AG08396 (cell line): ENCODE results near the gene HHIP.

Experiments
- DNase-seq: peaks from one replicate; pipeline ENCODE4 v3.0.0; 2012; ENCODE audit warnings: low spot score, mixed read lengths

Gene HHIP

DNA sequence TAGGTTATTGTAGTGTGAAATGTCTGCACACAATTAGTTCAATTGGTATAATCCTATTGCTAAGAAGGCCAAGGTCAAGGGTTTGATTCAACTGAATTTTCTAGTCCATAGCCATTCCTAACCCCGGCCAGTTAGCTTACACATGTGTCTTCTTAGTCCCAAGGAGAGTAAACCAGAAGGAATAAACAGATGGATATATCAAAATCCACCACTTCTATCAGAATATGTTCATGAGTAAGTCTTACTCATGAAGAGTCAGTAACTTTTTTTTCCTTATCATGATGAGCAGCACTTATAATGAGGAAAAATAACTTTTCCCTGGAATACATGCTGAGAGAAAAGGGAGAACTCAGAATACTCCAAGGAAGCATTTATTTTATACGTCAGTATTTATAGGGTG, 9.5 kb downstream of the HHIP start:
- DNase-seq = no peak

DNA sequence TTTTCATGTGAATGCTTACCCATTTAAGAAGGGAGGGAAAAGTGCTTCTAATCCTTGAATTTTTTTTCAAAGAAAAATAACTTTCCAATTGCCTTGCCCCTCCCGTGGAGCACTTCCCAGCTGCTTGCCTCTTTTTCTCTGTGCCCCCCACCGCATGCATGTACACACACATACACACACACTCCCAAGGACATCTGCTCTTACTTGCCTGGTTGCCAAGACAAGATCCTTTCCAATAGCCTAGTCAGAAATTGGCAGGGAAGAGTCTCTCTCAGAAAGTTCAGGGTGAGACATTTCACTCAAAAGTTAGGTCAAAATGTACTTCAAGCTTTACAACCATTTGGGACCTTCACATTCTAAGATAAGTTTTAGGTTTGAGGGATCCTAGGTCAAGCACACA, 10.9 kb downstream of the HHIP start:
- no peak for DNase-seq

DNA sequence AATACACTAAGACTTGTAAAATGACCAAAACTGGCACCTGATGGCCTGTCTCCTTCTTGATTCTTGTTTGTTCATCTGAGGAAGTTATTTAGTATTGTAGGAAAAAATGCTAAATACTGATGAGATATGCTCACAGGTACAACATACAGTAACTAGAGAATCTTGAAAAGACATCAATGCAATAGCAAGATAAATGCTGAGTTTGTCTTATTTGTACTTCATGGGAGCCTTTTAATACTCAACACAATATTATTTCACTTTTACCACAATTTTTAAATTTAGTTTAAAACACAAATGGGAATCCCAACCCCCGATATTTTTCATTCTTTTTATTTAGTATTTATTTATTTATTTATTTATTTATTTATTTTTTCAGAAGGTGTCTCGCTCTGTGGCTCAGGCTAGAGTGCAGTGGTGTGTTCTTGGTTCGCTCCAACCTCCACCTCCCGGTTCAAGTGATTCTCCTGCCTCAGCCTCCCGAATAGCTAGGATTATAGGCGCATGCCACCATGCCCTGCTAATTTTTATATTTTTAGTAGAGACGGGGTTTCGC, 12.1 kb downstream of the HHIP start:
- DNase-seq = no peak

DNA sequence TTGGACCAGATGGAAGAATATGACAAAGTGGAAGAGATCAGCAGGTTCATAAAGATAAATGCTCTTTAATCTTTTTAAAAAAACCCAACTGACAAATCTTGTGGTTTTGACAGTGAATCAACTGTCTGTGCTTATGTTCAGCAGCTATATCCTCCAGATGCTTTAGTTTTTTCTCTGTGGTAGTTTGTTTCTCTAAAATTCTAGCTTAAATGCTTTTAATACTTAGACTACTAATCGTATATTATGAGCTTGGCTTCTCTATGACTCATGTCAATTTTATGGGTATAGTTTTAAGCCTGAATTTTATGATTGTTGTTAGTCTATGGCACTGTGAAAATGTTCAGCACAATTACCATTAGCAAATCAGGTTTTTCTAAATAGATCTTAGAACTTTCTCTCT, 12.9 kb downstream of the HHIP start:
- DNase-seq = no peak

DNA sequence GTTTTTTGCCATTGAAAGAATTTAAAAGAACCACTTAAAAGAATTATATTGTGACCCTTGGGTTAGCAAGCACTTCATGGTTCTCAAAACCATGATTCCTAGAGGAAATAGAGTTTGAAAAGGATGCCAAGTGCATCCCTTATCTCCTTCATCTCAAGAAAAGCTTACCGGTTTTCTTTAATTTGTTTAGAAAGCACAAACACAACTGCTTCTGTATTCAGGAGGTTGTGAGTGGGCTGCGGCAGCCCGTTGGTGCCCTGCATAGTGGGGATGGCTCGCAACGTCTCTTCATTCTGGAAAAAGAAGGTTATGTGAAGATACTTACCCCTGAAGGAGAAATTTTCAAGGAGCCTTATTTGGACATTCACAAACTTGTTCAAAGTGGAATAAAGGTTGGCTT, 13.5 kb downstream of the HHIP start:
- DNase-seq = no peak

DNA sequence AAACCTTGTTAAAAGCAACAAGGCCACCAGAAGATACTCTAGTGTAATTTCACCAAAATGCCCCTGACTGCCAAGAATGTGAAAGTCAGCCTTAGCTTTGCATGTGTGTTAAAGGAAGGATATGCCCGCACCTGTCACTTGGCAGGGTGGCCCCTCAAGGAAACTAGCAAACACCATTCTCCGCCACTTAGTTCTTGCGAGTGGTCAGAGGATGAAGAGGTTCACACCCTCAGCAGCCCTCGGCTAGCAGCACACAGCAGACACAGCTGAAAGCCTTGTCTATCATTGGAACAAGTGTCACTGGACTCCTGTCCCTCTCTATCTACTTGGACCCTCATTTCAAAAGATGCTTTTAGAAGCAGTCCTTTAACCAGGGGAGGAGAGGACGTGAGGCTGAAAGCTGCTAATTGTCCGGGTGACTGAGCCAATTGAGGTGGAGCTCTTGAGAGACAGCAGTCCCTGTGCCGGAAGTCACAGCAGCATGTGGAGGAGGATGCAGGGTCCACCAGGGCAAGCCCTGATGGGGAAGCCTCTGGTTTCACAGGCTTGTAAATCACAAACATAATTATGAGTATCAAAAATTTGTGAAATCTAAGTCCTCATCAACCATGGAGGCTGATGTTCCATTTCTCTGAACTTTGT, 18.0 kb downstream of the HHIP start:
- no peak for DNase-seq

DNA sequence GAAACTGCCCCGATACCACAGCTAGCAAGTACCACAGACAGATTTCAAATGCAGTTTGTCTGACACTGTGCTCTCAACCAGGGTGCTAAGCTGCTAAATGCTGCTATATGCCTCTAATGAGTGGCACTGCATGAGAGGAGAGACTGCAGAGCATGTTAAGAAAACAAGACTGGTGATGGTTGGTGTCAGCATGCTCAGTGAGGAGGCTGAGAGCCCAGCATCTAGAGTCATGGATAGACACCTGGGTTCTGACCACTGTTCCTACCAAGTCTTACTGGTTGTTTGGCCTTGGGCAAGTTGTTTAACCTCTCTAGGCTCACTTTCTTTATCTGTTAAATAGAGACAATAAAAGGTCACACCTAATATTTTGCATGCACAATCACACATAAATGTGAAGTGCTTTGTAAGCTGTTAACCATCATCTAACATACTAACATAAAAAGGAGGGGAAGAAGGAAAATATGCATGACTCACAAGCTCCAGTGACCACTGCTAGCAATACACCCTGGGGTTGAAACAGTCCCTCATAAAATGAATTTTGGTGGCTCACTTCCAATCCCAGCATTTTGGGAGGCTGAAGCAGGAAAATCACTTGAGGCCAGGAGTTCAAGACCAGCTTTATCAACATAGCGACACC, 20.7 kb downstream of the HHIP start:
- no peak for DNase-seq

DNA sequence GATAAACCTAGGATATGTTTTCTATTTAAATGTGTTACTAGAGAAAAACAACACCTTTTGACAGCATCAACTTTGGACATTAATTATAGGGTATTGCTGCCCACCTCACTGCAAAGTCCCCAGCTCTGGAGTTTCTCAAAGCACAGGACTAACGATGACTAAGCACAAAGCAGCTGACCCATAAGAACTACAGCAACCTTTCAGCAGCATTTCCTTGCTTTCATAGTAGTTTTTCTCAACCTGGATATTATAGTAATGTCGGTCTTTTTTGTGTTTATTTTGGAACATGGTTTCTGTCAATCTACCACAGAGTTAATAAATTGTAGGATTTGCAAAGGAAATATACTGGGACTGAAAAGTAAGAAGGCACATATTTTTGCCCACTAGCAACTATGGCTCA, 21.5 kb downstream of the HHIP start:
- no peak for DNase-seq

DNA sequence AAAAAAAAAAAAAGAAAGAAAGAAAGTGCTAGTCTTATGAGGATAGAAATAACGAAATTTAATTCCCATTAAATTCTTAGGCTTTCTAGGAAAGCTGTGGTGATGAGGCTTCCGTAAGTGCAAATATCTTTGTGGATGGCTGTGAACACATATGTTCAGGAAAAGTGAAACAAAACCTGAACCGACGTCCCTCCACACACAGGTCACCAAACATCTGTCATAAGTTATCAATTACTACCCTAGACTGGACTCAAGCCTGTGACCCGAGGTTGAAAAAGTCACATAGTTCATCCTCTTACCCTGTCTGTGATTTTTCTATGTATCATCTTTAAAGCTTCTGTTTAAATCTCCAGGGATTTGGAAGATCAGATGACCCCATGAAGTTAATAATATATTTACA, 24.8 kb downstream of the HHIP start:
- no peak for DNase-seq

DNA sequence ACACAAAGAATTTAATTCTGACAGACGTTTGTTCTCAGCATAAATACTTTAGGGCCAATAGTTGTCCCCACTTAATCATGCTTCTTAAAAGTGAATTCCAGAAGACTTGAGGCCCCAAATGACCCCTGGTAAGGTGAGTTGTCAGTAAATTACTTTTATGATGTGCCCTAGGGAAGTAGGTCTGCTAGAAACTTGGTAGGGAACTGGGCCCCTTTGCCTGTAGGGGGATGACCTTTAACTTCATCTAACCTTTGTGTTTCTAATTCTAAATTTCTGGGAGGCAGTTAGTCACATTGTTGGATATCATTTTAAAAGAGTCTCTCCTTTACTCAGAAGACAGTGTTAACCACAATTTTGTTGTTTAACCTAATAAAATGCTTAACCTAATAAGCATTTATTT, 28.8 kb downstream of the HHIP start:
- DNase-seq = no peak

DNA sequence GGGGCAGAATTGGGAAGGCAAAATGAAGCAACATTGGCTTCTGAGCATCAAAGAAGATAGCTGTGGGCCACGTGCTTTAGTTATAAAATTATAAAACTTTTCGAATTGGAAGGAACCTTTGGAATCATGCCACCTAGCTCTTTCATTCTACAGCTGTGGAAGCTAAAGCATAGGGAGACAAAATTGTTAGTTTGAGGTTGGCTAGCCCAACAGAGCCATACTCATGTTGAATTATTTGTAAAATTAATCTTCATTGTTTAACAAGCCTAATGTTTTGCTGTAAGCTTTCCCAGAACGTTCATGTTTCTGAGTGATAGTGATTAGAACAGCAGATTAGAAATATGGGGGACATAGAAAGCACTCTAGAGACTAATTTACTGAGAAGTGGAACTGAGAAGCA, 35.9 kb downstream of the HHIP start:
- DNase-seq = no peak

DNA sequence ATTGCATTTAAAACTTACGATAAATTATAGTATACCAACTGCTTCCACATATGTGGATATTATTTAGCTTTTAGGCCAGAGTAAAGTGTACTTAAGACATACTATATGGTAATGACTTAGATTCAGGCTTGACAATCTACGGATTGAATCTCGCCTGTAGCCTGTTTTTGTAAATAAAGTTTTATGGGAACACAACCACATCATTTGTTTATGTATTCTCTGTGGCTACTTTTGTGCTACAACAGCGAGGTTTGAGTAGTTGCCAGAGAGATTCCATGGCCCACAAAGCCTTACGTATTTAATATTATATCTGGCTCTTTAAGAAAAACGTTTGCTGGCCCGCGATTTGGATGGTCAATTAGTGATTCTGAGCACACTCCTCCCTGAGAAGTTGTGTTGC, 37.6 kb downstream of the HHIP start:
- DNase-seq = no peak

DNA sequence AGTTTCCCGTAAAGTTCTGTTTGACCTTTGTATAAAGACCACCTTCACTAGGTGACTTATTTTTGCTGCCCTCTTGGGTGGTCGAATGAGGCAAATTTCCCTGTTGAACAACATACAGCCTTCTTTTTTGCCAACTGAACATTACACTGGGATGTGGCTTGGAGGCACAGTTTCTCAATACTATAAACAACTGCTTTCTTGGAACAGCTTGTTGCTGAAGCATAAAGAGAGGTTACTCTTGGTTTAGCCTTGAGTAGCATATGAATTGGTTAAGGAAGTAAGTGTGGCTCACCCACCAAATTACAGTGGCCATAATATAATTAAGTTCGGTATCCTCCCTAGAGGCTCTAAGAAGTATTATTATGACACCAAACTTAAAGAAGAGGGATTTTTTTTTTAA, 40.0 kb downstream of the HHIP start:
- DNase-seq = no peak

DNA sequence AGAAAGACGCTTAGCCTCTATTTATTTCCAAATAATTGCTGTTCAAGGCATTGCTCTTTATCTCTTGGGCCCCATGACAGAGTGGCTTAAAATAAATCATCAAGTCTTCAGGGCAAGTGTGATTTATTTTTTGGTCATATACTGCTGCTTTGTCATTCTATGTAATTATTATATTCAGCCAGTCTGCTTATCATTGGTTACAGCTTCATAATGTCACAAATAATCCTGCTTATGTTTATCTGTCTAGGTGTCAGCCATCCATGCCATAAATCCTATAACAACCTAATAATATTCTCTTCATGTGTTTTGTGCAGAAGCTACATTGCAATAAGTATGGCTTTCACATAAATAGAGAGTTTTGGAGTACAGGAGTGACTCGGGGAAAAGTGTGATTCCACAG, 41.0 kb downstream of the HHIP start:
- DNase-seq = no peak

DNA sequence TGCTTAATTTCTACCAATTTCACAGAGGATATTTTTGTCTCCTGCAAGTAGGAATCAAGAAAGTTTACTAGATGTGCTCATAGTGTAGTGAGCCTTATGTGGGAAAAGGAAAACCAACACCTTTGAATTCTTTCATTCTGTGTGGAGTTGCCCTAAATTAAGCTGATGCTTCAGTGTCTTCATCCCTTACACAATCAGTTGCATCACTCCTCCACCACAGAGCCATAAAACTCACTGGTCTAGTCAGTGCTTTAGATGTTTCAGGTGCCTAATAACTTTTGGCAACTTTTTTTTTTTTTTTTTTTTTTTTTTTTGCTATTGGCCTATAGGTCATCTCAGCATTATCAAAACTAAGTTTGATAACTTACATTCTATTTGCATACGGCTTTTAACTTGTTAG, 41.5 kb downstream of the HHIP start:
- DNase-seq = no peak

DNA sequence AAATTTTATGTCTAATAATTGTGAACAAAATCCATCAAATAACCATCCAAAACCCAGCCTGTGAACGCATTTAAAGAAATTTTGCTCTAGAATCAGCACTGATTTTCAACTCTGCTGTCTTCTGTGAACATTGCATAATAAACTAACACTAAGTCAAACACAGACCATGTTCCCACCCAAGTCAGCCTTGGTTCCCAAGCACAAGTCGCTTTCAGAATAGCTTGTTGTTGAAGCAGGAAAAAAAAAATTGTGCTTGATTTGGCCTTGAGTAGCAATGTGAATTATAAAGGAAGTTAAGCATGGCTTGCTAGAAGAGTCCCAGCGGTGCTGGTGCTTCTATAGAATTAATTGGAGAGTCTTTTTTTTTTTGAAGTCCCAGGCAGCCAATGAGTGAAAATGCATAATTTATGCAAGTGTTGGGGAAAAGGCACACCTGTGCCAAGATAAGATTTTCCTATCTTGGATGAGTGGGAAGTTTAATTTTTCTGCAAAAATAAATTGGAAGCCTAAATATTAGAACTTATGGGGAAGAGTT, 42.1 kb downstream of the HHIP start:
- no peak for DNase-seq

DNA sequence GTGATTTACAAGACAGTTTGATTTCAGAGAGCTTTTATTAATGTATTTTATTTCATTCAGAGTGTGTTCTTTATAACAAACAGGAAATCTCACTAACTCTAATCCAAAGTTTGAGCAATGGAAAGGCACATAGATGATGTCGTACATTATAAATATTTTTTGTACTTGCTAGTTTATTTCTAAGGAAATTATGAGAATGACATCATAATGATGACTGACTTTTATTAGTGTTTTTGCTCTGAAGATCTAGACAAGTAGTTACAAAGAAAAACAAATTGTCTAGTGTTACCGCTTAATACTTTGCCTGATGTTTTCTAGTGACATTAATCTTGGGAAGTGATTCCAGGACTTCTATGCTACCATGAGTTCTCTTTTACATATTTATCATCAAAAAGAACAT, 43.2 kb downstream of the HHIP start:
- DNase-seq = no peak

DNA sequence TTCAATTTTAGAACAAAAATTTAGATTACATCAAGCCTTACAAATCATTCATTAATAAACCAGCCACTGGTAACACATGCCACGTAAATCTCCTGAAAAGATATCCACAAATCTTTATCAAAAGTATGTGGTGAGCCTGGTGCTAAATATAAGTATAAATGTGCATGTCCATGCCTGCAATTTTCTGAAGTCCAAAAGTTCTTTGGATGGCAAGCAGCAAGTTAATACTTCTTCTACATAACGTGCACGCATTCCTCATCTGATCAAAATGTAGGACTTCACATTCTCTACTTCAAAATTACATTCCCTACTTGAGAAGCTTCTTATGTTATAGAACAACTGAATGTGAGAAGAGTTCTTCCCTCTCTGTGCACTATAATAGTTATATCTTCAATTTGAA, 49.8 kb downstream of the HHIP start:
- DNase-seq = no peak

DNA sequence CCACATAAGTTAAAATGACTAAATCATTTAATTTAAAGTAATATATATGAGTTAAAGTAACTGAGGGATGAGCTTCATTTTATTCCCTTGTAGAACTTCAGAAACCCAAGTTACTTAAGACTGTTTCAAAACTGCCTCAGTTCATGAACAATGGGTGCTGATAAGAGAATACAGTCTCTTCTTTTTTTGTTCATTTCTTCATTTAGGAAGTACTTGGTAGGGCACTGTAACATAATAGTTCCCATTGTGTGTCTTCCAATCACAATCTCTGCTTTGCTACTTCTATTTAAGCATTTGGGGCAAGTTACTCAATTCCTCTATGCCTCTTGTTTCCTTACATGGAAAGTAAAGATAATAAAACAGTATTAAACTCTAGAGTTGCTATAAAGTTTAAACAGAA, 50.4 kb downstream of the HHIP start:
- DNase-seq = no peak

DNA sequence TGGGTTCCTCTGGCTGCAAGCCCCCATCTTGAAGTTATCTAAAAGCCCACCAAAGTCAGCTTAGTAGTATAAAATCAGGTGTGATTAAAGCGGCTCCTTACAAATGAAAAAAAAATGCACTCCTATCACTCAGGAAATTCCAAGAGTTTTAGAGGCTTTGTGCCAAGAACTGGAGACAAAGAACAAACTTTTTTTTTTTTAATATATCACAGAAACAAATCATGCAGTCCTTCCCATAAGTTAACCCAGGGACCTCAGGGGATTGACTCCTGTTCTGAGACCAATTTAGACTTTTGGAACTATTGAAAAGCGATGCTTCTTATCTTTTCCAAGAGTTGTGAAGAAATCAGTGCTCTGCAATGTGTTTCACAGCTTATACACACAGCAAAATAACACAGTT, 53.6 kb downstream of the HHIP start:
- DNase-seq = no peak

DNA sequence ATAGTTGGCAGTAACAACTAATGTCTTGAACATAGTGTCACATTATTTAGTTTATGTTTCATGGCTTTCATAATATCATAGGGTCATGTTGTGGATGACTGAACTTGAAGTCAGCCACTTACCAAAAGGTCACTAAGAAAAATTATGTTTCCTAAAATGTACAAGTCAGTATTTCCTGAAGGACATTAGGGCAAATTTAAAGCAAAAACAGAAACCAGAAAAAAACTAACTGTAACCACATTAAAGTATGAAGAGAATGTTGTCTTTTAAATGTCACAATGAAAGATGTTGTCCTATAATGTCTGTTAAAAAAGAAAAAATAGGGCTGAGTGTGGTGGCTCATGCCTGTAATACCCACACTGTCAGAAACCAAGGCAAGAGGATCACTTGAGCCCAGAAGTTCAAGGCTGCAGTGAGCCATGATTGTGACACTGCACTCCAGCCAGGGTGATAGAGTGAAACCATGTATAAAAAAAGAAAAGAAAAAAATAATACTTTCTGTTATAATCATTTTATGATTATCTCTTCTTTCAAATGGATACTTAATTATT, 55.8 kb downstream of the HHIP start:
- no peak for DNase-seq

DNA sequence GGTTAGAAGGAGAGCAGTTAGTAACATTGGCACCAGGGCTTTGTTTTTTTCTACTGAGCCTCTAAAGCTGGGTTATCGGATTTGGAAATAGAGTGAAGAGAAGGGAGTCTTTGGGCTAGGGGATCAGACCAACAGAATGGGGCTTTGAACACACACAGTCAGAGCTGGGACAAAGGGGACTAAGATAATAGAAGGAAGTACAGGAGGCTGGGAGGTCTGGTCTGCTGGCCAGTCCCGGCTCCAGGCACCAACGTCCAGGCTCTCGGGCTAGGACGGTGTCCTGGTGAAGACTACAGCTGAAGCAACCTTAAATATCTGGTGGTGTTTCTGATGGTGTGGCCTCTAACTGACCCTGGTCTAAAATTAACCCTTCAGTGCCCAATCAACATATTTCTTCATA, 57.5 kb downstream of the HHIP start:
- no peak for DNase-seq
